ENCODE data around the gene LRRC47. TPM values are rescaled to one million over a fixed set of nuclear protein-coding genes. Genes with fewer than 3 reads are reported as not detected.

Gene LRRC47
- total and polyA plus RNA-seq, 2 of the 13 experiments (the other 11 are each of a cell fraction or from before 2014, with no cell fraction given) = 18.3 to 52.5 TPM

DNA sequence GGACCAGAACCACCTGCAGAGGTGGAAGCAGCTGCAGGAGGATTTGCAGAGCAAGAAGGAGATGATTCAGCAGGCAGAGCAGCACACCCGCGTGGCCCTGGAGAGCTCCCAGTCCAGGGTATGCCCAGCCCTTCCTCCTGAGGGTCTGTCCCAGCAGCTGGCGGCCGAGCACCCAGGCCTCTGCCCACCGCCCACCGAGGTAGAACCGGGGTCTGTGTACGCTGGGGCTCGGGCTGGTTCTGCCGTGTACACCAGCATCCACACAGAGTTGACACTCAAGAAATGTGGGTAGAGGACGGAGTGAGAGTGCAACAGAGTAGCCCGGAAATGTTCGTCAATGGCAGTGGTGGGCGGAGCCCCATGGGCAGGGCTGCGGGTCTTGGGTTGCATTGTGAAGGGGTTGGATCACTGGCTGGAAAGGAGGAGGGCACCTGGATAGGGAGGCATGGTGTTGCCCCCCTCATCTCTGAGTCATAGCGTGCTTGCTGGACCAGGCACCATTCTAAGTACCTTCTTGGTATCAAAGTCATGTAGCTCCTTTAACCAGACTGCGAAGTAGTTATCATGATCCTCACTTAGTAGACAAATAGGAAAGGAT lies 28.9 kb downstream of the LRRC47 start:
- no peak for ATAC-seq
- ChIA-PET POLR2A (interaction anchor here (0.9 kb wide), 1 partner anchor 22 kb away, joined by 3 read pairs; no protein-coding TSS in a partner anchor), CTCF (ENCODE audit: low intra/inter-chr PET ratio, low total read pairs) (no interaction called here)
- H3K27me3 ChIP-seq (ENCODE audit: control insufficient read depth in 1 of 2, insufficient read depth in 2 of 2, low read length in 2 of 2) = peaks cover 2 to 35% of the 10 kb centered on the region in 2 experiments; a peak in 4 of 5 replicates
- in situ Hi-C loops (cut with HindIII; ENCODE audit: extremely low pct_ligation_motif_present, low pct_unique_long_range_greater_than_20kb) = no loop called here
- H3K9me3 ChIP-seq (ENCODE audit: low read length) = no peaks in the 10 kb centered on the region
- no TSS peak for BruUV-seq (replicated peaks)
- H3K4me1 ChIP-seq (ENCODE audit: insufficient read depth, low read length) = peaks cover 38% of the 10 kb centered on the region
- no peak overlapping the region for H2AFZ ChIP-seq (ENCODE audit: low read length)
- no peak for FAIRE-seq
- WGBS (ENCODE audit: low lambda C conversion rate) = 83% methylated on average over 16 of the region's 17 CpGs
- no peaks in the 10 kb centered on the region for H3K36me3 ChIP-seq (replicated peaks in 1 of 2; ENCODE audit: control insufficient read depth in 1 of 2, insufficient read depth in 2 of 2, low read length in 2 of 2)
- no peak overlapping the region for H3K27ac ChIP-seq (ENCODE audit: extremely low read length, insufficient read depth, low read length)
- no peaks in the 10 kb centered on the region for H4K20me1 ChIP-seq (ENCODE audit: insufficient read depth, low read length)
- H3K4me3 ChIP-seq (replicated peaks in 1 of 3; ENCODE audit: insufficient read depth in 1 of 3, low read depth in 2 of 3, low read length in 3 of 3) = no peak overlapping the region
- DNase-seq (ENCODE audit: low spot score) = no peak
- intact Hi-C loops (cut with micrococcal nuclease; ENCODE audit: unreplicated experiment) = no loop called here
- no peak overlapping the region for H3K9ac ChIP-seq (ENCODE audit: insufficient read depth, low read depth, low read length)
- no peak overlapping the region for H3K4me2 ChIP-seq (ENCODE audit: low read depth, low read length)
- H3K79me2 ChIP-seq (ENCODE audit: insufficient read depth, low read length) = no peaks in the 10 kb centered on the region
- TF ChIP-seq PITX1 (CRISPR knock-in tag; IDR thresholded peaks at IDR 0.05) = no peak
- no peak for TF ChIP-seq IRF9 (CRISPR knock-in tag; IDR thresholded peaks at IDR 0.05; ENCODE audit: borderline replicate concordance)
- no peak for TF ChIP-seq ZNF207 (IDR thresholded peaks at IDR 0.05; ENCODE audit: borderline replicate concordance)
- no peak for TF ChIP-seq PCBP1 (IDR thresholded peaks at IDR 0.05; ENCODE audit: borderline replicate concordance, low read depth, low read length)
- no peak for TF ChIP-seq ZNF777 (CRISPR knock-in tag; IDR thresholded peaks at IDR 0.05)
- TF ChIP-seq KAT7 (CRISPR knock-in tag; IDR thresholded peaks at IDR 0.05; ENCODE audit: borderline replicate concordance) = no peak
- TF ChIP-seq POLR2G (IDR thresholded peaks at IDR 0.05; ENCODE audit: low read depth, low read length) = no peak
- TF ChIP-seq USF2 (IDR thresholded peaks at IDR 0.05; ENCODE audit: low read depth, low read length) = no peak
- TF ChIP-seq USF2 (CRISPR knock-in tag; IDR thresholded peaks at IDR 0.05; ENCODE audit: borderline replicate concordance) = no peak
- no peak for TF ChIP-seq ZSCAN30 (CRISPR knock-in tag; IDR thresholded peaks at IDR 0.05)
- TF ChIP-seq ZBTB43 (CRISPR knock-in tag; conservative IDR thresholded peaks at IDR 0.05) = no peak
- TF ChIP-seq IRF2 (CRISPR knock-in tag; IDR thresholded peaks at IDR 0.05) = no peak
- no peak for TF ChIP-seq SRSF1 (optimal IDR thresholded peaks at IDR 0.05; ENCODE audit: low read depth, low read length)
- no peak for TF ChIP-seq HES4 (CRISPR knock-in tag; IDR thresholded peaks at IDR 0.05; ENCODE audit: borderline replicate concordance)
- TF ChIP-seq, protein P1, sequence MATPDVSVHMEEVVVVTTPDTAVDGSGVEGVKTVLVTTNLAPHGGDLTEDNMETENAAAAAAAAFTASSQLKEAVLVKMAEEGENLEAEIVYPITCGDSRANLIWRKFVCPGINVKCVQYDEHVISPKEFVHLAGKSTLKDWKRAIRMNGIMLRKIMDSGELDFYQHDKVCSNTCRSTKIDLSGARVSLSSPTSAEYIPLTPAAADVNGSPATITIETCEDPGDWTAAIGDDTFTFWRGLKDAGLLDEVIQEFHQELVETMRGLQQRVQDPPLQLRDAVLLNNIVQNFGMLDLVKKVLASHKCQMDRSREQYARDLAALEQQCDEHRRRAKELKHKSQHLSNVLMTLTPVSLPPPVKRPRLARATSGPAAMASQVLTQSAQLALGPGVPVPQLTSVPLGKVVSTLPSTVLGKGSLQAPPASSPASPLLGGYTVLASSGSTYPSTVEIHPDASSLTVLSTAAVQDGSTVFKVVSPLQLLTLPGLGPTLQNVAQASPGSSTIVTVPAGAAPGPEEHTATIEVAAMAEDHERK (CRISPR knock-in tag; IDR thresholded peaks at IDR 0.05; ENCODE audit: low read depth) = no peak
- TF ChIP-seq NBN (conservative IDR thresholded peaks at IDR 0.05) = no peak
- TF ChIP-seq STAG1 (CRISPR knock-in tag; IDR thresholded peaks at IDR 0.05) = no peak
- no peak for TF ChIP-seq CHD4 (IDR thresholded peaks at IDR 0.05; ENCODE audit: borderline replicate concordance, low read length)
